Measurements from ENCODE around the gene MPZL3. TPM values are rescaled to one million over a fixed set of nuclear protein-coding genes. Genes with fewer than 3 reads are reported as not detected.

The MPZL3 gene
- total and polyA plus RNA-seq, 2 donors from 2014 or later: 1.7 to 10.0 TPM

GRCh38 chr11:118233850-118234249 lies 18.3 kb downstream of the MPZL3 start:
- intact Hi-C loops (cut with DNase I): no loop called here

GRCh38 chr11:118233377-118233776 lies 18.8 kb downstream of the MPZL3 start:
- no peak for FAIRE-seq
- Histone ChIP-seq H3K4me1 (ENCODE audit: control insufficient read depth in 2 of 3, insufficient read depth in 2 of 3, low read depth in 1 of 3, low read length in 3 of 3) (no peaks in the 10 kb centered on the region), H3K9me3 (ENCODE audit: control insufficient read depth in 2 of 3, insufficient read depth in 1 of 3, low read length in 3 of 3) (no peaks in the 10 kb centered on the region), H3K27ac (ENCODE audit: low read depth in 2 of 2, low read length in 2 of 2) (no peak overlapping the region), H3K9ac (ENCODE audit: low read length in 3 of 3) (no peak overlapping the region), H3K4me3 (ENCODE audit: low read length in 3 of 3) (no peak overlapping the region), H3K27me3 (ENCODE audit: control insufficient read depth, insufficient read depth, low read length) (no peaks in the 10 kb centered on the region), H3K36me3 (ENCODE audit: control insufficient read depth in 2 of 3, insufficient read depth in 3 of 3, low read length in 3 of 3) (peaks cover 0 to 9% (median 6%) of the 10 kb centered on the region in 3 donors)
- intact Hi-C loops (cut with DNase I): no loop called here
- TF ChIP-seq, protein P1, sequence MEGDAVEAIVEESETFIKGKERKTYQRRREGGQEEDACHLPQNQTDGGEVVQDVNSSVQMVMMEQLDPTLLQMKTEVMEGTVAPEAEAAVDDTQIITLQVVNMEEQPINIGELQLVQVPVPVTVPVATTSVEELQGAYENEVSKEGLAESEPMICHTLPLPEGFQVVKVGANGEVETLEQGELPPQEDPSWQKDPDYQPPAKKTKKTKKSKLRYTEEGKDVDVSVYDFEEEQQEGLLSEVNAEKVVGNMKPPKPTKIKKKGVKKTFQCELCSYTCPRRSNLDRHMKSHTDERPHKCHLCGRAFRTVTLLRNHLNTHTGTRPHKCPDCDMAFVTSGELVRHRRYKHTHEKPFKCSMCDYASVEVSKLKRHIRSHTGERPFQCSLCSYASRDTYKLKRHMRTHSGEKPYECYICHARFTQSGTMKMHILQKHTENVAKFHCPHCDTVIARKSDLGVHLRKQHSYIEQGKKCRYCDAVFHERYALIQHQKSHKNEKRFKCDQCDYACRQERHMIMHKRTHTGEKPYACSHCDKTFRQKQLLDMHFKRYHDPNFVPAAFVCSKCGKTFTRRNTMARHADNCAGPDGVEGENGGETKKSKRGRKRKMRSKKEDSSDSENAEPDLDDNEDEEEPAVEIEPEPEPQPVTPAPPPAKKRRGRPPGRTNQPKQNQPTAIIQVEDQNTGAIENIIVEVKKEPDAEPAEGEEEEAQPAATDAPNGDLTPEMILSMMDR (IDR thresholded peaks at IDR 0.05; ENCODE audit: borderline replicate concordance, extremely low read depth, insufficient read depth): no peak
- no peak for DNase-seq

More at GRCh38 chr11:118233850-118234249, 18.3 kb downstream of the MPZL3 start:
- H3K27me3 ChIP-seq (ENCODE audit: control insufficient read depth, insufficient read depth, low read length): no peaks in the 10 kb centered on the region
- FAIRE-seq (no peak), DNase-seq (no peak)
- no peak overlapping the region for H3K4me3 ChIP-seq (ENCODE audit: low read length in 3 of 3)
- peaks cover 0 to 9% (median 6%) of the 10 kb centered on the region in 3 donors for H3K36me3 ChIP-seq (ENCODE audit: control insufficient read depth in 2 of 3, insufficient read depth in 3 of 3, low read length in 3 of 3)
- no peak overlapping the region for H3K9ac ChIP-seq (ENCODE audit: low read length in 3 of 3)
- TF ChIP-seq, protein P1 (IDR thresholded peaks at IDR 0.05; ENCODE audit: borderline replicate concordance, extremely low read depth, insufficient read depth): no peak
- no peaks in the 10 kb centered on the region for H3K4me1 ChIP-seq (ENCODE audit: control insufficient read depth in 2 of 3, insufficient read depth in 2 of 3, low read depth in 1 of 3, low read length in 3 of 3)
- H3K27ac ChIP-seq (ENCODE audit: low read depth in 2 of 2, low read length in 2 of 2): no peak overlapping the region
- no peaks in the 10 kb centered on the region for H3K9me3 ChIP-seq (ENCODE audit: control insufficient read depth in 2 of 3, insufficient read depth in 1 of 3, low read length in 3 of 3)

- Histone ChIP-seq H3K9ac (ENCODE audit: low read length in 3 of 3) (no peak overlapping the region), H3K36me3 (ENCODE audit: control insufficient read depth in 2 of 3, insufficient read depth in 3 of 3, low read length in 3 of 3) (peaks cover 0 to 9% (median 8%) of the 10 kb centered on the region in 3 donors), H3K4me3 (ENCODE audit: low read length in 3 of 3) (no peak overlapping the region), H3K4me1 (ENCODE audit: control insufficient read depth in 2 of 3, insufficient read depth in 2 of 3, low read depth in 1 of 3, low read length in 3 of 3) (no peaks in the 10 kb centered on the region), H3K27me3 (ENCODE audit: control insufficient read depth, insufficient read depth, low read length) (no peaks in the 10 kb centered on the region), H3K9me3 (ENCODE audit: control insufficient read depth in 2 of 3, insufficient read depth in 1 of 3, low read length in 3 of 3) (no peaks in the 10 kb centered on the region), H3K27ac (ENCODE audit: low read depth in 2 of 2, low read length in 2 of 2) (no peak overlapping the region)
- intact Hi-C loops (cut with DNase I): no loop called here
- TF ChIP-seq, protein P1 (IDR thresholded peaks at IDR 0.05; ENCODE audit: borderline replicate concordance, extremely low read depth, insufficient read depth): no peak
- DNase-seq (no peak), FAIRE-seq (no peak)
Measured at GRCh38 chr11:118232659-118233058, 19.5 kb downstream of the MPZL3 start.

GRCh38 chr11:118231461-118231860 lies 20.7 kb downstream of the MPZL3 start:
- Histone ChIP-seq H3K27me3 (ENCODE audit: control insufficient read depth, insufficient read depth, low read length) (no peaks in the 10 kb centered on the region), H3K27ac (ENCODE audit: low read depth in 2 of 2, low read length in 2 of 2) (no peak overlapping the region), H3K4me1 (ENCODE audit: control insufficient read depth in 2 of 3, insufficient read depth in 2 of 3, low read depth in 1 of 3, low read length in 3 of 3) (no peaks in the 10 kb centered on the region), H3K9me3 (ENCODE audit: control insufficient read depth in 2 of 3, insufficient read depth in 1 of 3, low read length in 3 of 3) (no peaks in the 10 kb centered on the region), H3K36me3 (ENCODE audit: control insufficient read depth in 2 of 3, insufficient read depth in 3 of 3, low read length in 3 of 3) (peaks cover 0 to 11% (median 9%) of the 10 kb centered on the region in 3 donors), H3K4me3 (ENCODE audit: low read length in 3 of 3) (no peak overlapping the region), H3K9ac (ENCODE audit: low read length in 3 of 3) (no peak overlapping the region)
- DNase-seq: no peak
- TF ChIP-seq, protein P1 (IDR thresholded peaks at IDR 0.05; ENCODE audit: borderline replicate concordance, extremely low read depth, insufficient read depth): no peak
- FAIRE-seq: no peak
- intact Hi-C loops (cut with DNase I): no loop called here

Data from kidney (tissue), 14 donors.